Spleen (tissue), 11 donors: Measurements from ENCODE around the gene ZNF317. TPM values are rescaled to one million over a fixed set of nuclear protein-coding genes. Genes with fewer than 3 reads are reported as not detected.

Experiments used
- DNase-seq: peaks from one replicate; pipeline ENCODE4 v3.0.0-alpha.2; 2020
- H3K27ac ChIP-seq, 8 donors: fragments of 200-600 bp; sonication (generic) in 7 of 8; 1 replicate in 4 of 8; 2 replicates in 4 of 8; pipeline versions ENCODE4 v1.5.0 to v1.8.0; 2016 to 2021; ENCODE audit warnings: inconsistent platforms in 4 of 8, mild to moderate bottlenecking in 4 of 8, moderate library complexity in 1 of 8
- H3K27me3 ChIP-seq, 7 donors: fragments of 200-600 bp; sonication (generic) in 6 of 7; replicated peaks in 1 of 7; 1 replicate in 4 of 7; 2 replicates in 3 of 7; pipeline versions ENCODE4 v1.5.0 to v1.8.0; 2016 to 2021; ENCODE audit warnings: inconsistent platforms in 3 of 7, mild to moderate bottlenecking in 1 of 7
- H3K36me3 ChIP-seq, 6 donors: fragments of 200-600 bp; sonication (generic) in 5 of 6; 1 replicate in 4 of 6; 2 replicates in 2 of 6; pipeline versions ENCODE4 v1.5.0 to v1.8.0; 2016 to 2021; ENCODE audit warnings: inconsistent platforms in 2 of 6
- H3K4me1 ChIP-seq, 6 donors: fragments of 200-600 bp; sonication (generic) in 5 of 6; 1 replicate in 3 of 6; 2 replicates in 3 of 6; pipeline versions ENCODE4 v1.5.0 to v1.8.0; 2016 to 2021; ENCODE audit warnings: inconsistent platforms in 3 of 6
- H3K4me3 ChIP-seq, 8 donors: fragments of 200-600 bp; sonication (generic) in 7 of 8; 1 replicate in 4 of 8; 2 replicates in 4 of 8; pipeline versions ENCODE4 v1.5.0 to v1.8.0; 2016 to 2021; ENCODE audit warnings: inconsistent platforms in 4 of 8, mild to moderate bottlenecking in 4 of 8, moderate library complexity in 2 of 8
- H3K9me3 ChIP-seq, 8 donors: fragments of 200-600 bp; sonication (generic) in 7 of 8; 1 replicate in 4 of 8; 2 replicates in 4 of 8; pipeline versions ENCODE4 v1.5.0 to v1.8.0; 2016 to 2021; ENCODE audit warnings: inconsistent platforms in 4 of 8
- POLR2A ChIP-seq, 3 donors: fragments of 450-650 bp; IDR thresholded peaks; one replicate each; pipeline ENCODE4 v1.5.1; 2017; ENCODE audit warnings: antibody characterized with exemption in 3 of 3, mild to moderate bottlenecking in 1 of 3
- POLR2AphosphoS5 ChIP-seq, 3 donors: sonication (generic); formaldehyde crosslinking; IDR thresholded peaks; one replicate each; pipeline ENCODE4 v1.5.1; 2017; ENCODE audit warnings: antibody characterized with exemption in 3 of 3
- WGBS, 5 donors: extraction: QIAGEN DNeasy Blood & Tissue Kit in 3 of 5; methylation state at CpG; one replicate each; pipeline versions ENCODE4 v1.1.5 to v1.1.7; 2013 to 2018; 5-methylcytosine and 5-hydroxymethylcytosine counted together
- intact Hi-C: fragments of 100-400 bp; cut with DNase I; formaldehyde crosslinking; loops from one replicate; pipeline ENCODE4 v1.15.0; 2023; ENCODE audit warnings: low total_unique reads
- polyA plus RNA-seq, 3 donors: library from polyadenylated mRNA; stranded (reverse); fragments of 200-250 nt; gene quantifications; one replicate each; pipeline ENCODE4 v1.2.1, GENCODE V29; 2013
- total RNA-seq, 7 donors: library from RNA; depleted of rRNA in 3 of 7; stranded (reverse); fragments of >200 nt in 3 of 7; fragmentation: NEBNext Ultra II Directional in 4 of 7; extraction: Animal tissue kit (Norgen Biotek cat#: 25700) in 4 of 7; gene quantifications; one replicate each; pipeline versions ENCODE4 v1.1.0 to v1.2.1, GENCODE V29; 2016 to 2021
- TF ChIP-seq, protein P1 (sequence below), 11 experiments: fragments of 200-600 bp in 7 of 11; fragments of 450-650 bp in 4 of 11; sonication (generic) in 4 of 11; IDR thresholded peaks in 8 of 11; conservative IDR thresholded peaks in 3 of 11; 1 replicate in 7 of 11; 2 replicates in 4 of 11; pipeline versions ENCODE4 v1.4.0 to v1.8.0; 2016 to 2021; ENCODE audit warnings: antibody characterized with exemption in 11 of 11, inconsistent platforms in 4 of 11, mild to moderate bottlenecking in 1 of 11
- donor health status: healthy with polysubstance abuse.
- donor health status: DM: no; HTN: no; CAD: no; lungs with moderate emphysema.
- donor health status: DM: no; HTN: no; CAD: no.
- donor health status: Bipolar disorder and iron deficiency.
- donor health status: healthy.
- donor health status: DM: no; HTN: no; CAD: no.
- donor health status: DM: yes; HTN: yes; CAD: no.

Gene ZNF317
- total and polyA plus RNA-seq, 10 donors = 30.2 to 51.2 (median 34.9) TPM

GRCh38 chr19:9151367-9151766 lies 11.2 kb downstream of the ZNF317 start:
- WGBS, 5 donors = 86 to 92% (median 90%) methylated on average over 5 of the region's 5 CpGs
- DNase-seq = no peak
- intact Hi-C loops = no loop called here
- Histone ChIP-seq H3K27ac (no peak overlapping the region), H3K4me1 (peaks cover 5 to 54% (median 13%) of the 10 kb centered on the region in 6 donors), H3K27me3 (no peaks in the 10 kb centered on the region), H3K9me3 (peaks cover 0 to 73% (median 49%) of the 10 kb centered on the region in 8 donors), H3K4me3 (no peak overlapping the region), H3K36me3 (peaks cover 0 to 92% (median 29%) of the 10 kb centered on the region in 6 donors)
- TF ChIP-seq POLR2A (IDR thresholded peaks at IDR 0.05) (no peak), POLR2AphosphoS5 (IDR thresholded peaks at IDR 0.05) (no peak)
- TF ChIP-seq, protein P1, sequence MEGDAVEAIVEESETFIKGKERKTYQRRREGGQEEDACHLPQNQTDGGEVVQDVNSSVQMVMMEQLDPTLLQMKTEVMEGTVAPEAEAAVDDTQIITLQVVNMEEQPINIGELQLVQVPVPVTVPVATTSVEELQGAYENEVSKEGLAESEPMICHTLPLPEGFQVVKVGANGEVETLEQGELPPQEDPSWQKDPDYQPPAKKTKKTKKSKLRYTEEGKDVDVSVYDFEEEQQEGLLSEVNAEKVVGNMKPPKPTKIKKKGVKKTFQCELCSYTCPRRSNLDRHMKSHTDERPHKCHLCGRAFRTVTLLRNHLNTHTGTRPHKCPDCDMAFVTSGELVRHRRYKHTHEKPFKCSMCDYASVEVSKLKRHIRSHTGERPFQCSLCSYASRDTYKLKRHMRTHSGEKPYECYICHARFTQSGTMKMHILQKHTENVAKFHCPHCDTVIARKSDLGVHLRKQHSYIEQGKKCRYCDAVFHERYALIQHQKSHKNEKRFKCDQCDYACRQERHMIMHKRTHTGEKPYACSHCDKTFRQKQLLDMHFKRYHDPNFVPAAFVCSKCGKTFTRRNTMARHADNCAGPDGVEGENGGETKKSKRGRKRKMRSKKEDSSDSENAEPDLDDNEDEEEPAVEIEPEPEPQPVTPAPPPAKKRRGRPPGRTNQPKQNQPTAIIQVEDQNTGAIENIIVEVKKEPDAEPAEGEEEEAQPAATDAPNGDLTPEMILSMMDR (IDR thresholded peaks at IDR 0.05 in 8 of 11, conservative IDR thresholded peaks at IDR 0.05 in 3 of 11) = no peak

DNA sequence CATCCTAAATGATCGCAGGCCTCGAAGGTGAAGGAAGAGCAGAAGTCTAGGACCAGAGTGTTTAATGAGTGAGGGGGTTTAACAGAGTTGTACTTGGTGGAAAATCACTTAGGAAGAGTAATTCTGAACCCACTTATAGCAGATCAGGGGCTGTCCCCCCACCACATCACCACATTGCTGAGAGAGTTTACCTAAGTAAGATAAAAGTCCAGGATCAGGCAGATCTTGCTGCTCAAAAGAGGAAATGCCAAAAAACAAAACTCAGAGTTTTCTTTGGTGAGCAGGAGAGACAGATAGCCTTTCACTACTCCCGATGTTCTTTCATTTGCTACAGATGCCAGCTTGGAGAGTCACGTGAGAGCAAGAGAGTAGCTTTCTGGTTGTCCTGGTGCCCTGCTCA lies 15.4 kb downstream of the ZNF317 start:
- Histone ChIP-seq H3K4me1 (peaks cover 6 to 40% (median 16%) of the 10 kb centered on the region in 6 donors), H3K4me3 (no peak overlapping the region), H3K36me3 (peaks cover 9 to 93% (median 65%) of the 10 kb centered on the region in 6 donors), H3K9me3 (peaks cover 0 to 72% (median 49%) of the 10 kb centered on the region in 8 donors), H3K27me3 (no peaks in the 10 kb centered on the region), H3K27ac (peak overlapping the region in 4 of 8 donors; percentile 48 to 78 (median 60))
- intact Hi-C loops = no loop called here
- WGBS, 5 donors = 92 to 99% (median 97%) methylated on average over 4 of the region's 4 CpGs
- no peak for DNase-seq
- no peak for TF ChIP-seq POLR2A (IDR thresholded peaks at IDR 0.05)
- TF ChIP-seq, protein P1 (IDR thresholded peaks at IDR 0.05 in 8 of 11, conservative IDR thresholded peaks at IDR 0.05 in 3 of 11) = no peak
- TF ChIP-seq POLR2AphosphoS5 (IDR thresholded peaks at IDR 0.05) = no peak

GRCh38 chr19:9156304-9156703 lies 16.1 kb downstream of the ZNF317 start:
- TF ChIP-seq POLR2A (IDR thresholded peaks at IDR 0.05) (no peak), POLR2AphosphoS5 (IDR thresholded peaks at IDR 0.05) (no peak)
- TF ChIP-seq, protein P1 (IDR thresholded peaks at IDR 0.05 in 8 of 11, conservative IDR thresholded peaks at IDR 0.05 in 3 of 11) = no peak
- peaks cover 12 to 98% (median 72%) of the 10 kb centered on the region in 6 donors for H3K36me3 ChIP-seq
- no peaks in the 10 kb centered on the region for H3K27me3 ChIP-seq
- H3K4me1 ChIP-seq = peaks cover 6 to 33% (median 14%) of the 10 kb centered on the region in 6 donors
- peak overlapping the region in 5 of 8 donors; percentile 37 to 78 (median 60) for H3K27ac ChIP-seq
- 39 to 60% (median 50%) methylated on average over 1 of the region's 1 CpG for WGBS, 5 donors
- intact Hi-C loops = no loop called here
- no peak for DNase-seq
- H3K9me3 ChIP-seq = peaks cover 0 to 72% (median 55%) of the 10 kb centered on the region in 8 donors
- H3K4me3 ChIP-seq = no peak overlapping the region

- peaks cover 6 to 26% (median 14%) of the 10 kb centered on the region in 6 donors for H3K4me1 ChIP-seq
- H3K27ac ChIP-seq = no peak overlapping the region
- peaks cover 0 to 61% (median 42%) of the 10 kb centered on the region in 8 donors for H3K9me3 ChIP-seq
- H3K27me3 ChIP-seq = no peaks in the 10 kb centered on the region
- 94 to 98% (median 98%) methylated on average over 13 of the region's 13 CpGs for WGBS, 5 donors
- DNase-seq = no peak
- no peak for TF ChIP-seq POLR2AphosphoS5 (IDR thresholded peaks at IDR 0.05)
- TF ChIP-seq, protein P1 (IDR thresholded peaks at IDR 0.05 in 8 of 11, conservative IDR thresholded peaks at IDR 0.05 in 3 of 11) = no peak
- no peak for TF ChIP-seq POLR2A (IDR thresholded peaks at IDR 0.05)
- intact Hi-C loops = no loop called here
- H3K4me3 ChIP-seq = no peak overlapping the region
- peaks cover 22 to 100% (median 90%) of the 10 kb centered on the region in 6 donors for H3K36me3 ChIP-seq
These were observed 19.7 kb downstream of the ZNF317 start for GRCh38 chr19:9159891-9160290.
